GM18502 (cell line): ENCODE measurements around the gene CNTLN.
A peak's percentile ranks its signal among the peaks of the same experiment; 100 is the strongest.
"Not testable (repeated sequence)": the region's sequence is repeated elsewhere in the genome, so short reads cannot be mapped to it uniquely, and the experiment has no call there.

ENCODE experiments used
- ATAC-seq: cut with Tn5 transposase; IDR thresholded peaks from one replicate; pipeline ENCODE4 v1.9.1; 2021; ENCODE audit warnings: mild to moderate bottlenecking; ENCODE audit not compliant: unreplicated experiment, poor library complexity

CNTLN gene

GRCh38 chr9:17487467-17487866, 352.6 kb downstream of the CNTLN start:
- no peak for ATAC-seq

- no peak for ATAC-seq
Observed at GRCh38 chr9:17488662-17489061, 353.8 kb downstream of the CNTLN start.

GRCh38 chr9:17490110-17490509, 355.3 kb downstream of the CNTLN start:
- ATAC-seq: no peak

- no peak for ATAC-seq
Observed at GRCh38 chr9:17491780-17492179, 356.9 kb downstream of the CNTLN start.

- ATAC-seq: no peak
Observed at GRCh38 chr9:17503196-17503595, 368.4 kb downstream of the CNTLN start.

- no peak for ATAC-seq
Observed at GRCh38 chr9:17509151-17509550, 374.3 kb downstream of the CNTLN start.

- ATAC-seq: no peak
Observed at GRCh38 chr9:17509701-17510100, 374.9 kb downstream of the CNTLN start.

GRCh38 chr9:17519761-17520160, 384.9 kb downstream of the CNTLN start:
- ATAC-seq: no peak

GRCh38 chr9:17520268-17521064, 385.6 kb downstream of the CNTLN start:
- no peak for ATAC-seq

GRCh38 chr9:17521100-17521855, 386.4 kb downstream of the CNTLN start:
- ATAC-seq: no peak

- ATAC-seq: not testable (repeated sequence)
Observed at GRCh38 chr9:17526726-17527125, 391.9 kb downstream of the CNTLN start.

GRCh38 chr9:17528859-17529258, 394.0 kb downstream of the CNTLN start:
- ATAC-seq: no peak

GRCh38 chr9:17531642-17532254, 396.9 kb downstream of the CNTLN start:
- ATAC-seq: peak; percentile 96

GRCh38 chr9:17532461-17532860, 397.6 kb downstream of the CNTLN start:
- ATAC-seq: no peak

- ATAC-seq: no peak
Observed at GRCh38 chr9:17535176-17535575, 400.3 kb downstream of the CNTLN start.

GRCh38 chr9:17536027-17536426, 401.2 kb downstream of the CNTLN start:
- ATAC-seq: no peak

- no peak for ATAC-seq
Observed at GRCh38 chr9:17551023-17551422, 416.2 kb downstream of the CNTLN start.
